K562 (cell line): ENCODE measurements around the gene PRRT1. TPM values are rescaled to one million over a fixed set of nuclear protein-coding genes. Genes with fewer than 3 reads are reported as not detected.
A peak's percentile ranks its signal among the peaks of the same experiment; 100 is the strongest.

Experiments
- ATF7 ChIP-seq: fragments of 450-650 bp; IDR thresholded peaks from 2 replicates; pipeline ENCODE4 v1.7.1; 2014; ENCODE audit warnings: mild to moderate bottlenecking, moderate library complexity
- CBX3 ChIP-seq, 2 experiments: IDR thresholded peaks; 1 replicate in 1 of 2; 2 replicates in 1 of 2; pipeline ENCODE4 v1.6.1; 2012; ENCODE audit warnings: inconsistent platforms in 2 of 2, low read length in 2 of 2, borderline replicate concordance in 1 of 2, control low read depth in 1 of 2
- CREB5 ChIP-seq: fragments of 250-450 bp; sonication (Bioruptor Pico); IDR thresholded peaks from 2 replicates; pipeline ENCODE4 v1.5.0; 2020; ENCODE audit warnings: mild to moderate bottlenecking
- CREM ChIP-seq: IDR thresholded peaks from 2 replicates; pipeline ENCODE4 v1.6.1; 2014; ENCODE audit warnings: antibody characterized with exemption, low read depth
- CXXC5 ChIP-seq: fragments of 250-450 bp; sonication (Bioruptor Pico); IDR thresholded peaks from 2 replicates; pipeline ENCODE4 v1.8.0; 2022; ENCODE audit warnings: inconsistent platforms, mild to moderate bottlenecking, moderate library complexity
- DACH1 ChIP-seq: fragments of 450-650 bp; IDR thresholded peaks from 2 replicates; pipeline ENCODE4 v1.6.1; 2018; ENCODE audit not compliant: partially characterized antibody
- DIDO1 ChIP-seq: fragments of 450-650 bp; IDR thresholded peaks from 2 replicates; pipeline ENCODE4 v1.6.1; 2016; ENCODE audit warnings: low read depth, missing biosample characterization, missing genetic modification characterization
- E4F1 ChIP-seq: fragments of 250-450 bp; sonication (Bioruptor Pico); IDR thresholded peaks from 2 replicates; pipeline ENCODE4 v1.5.0; 2021; ENCODE audit warnings: mild to moderate bottlenecking, borderline replicate concordance
- ELF4 ChIP-seq: fragments of 450-650 bp; formaldehyde crosslinking; IDR thresholded peaks from 2 replicates; pipeline ENCODE4 v1.4.0; 2022; ENCODE audit warnings: missing genetic modification characterization
- KDM5B ChIP-seq: fragments of 200-600 bp; sonication (generic); IDR thresholded peaks from 2 replicates; pipeline ENCODE4 v1.6.1; 2012; ENCODE audit warnings: low read depth, mild to moderate bottlenecking, moderate library complexity, low read length, control low read depth, inconsistent platforms; ENCODE audit not compliant: insufficient replicate concordance
- KLF6 ChIP-seq: fragments of 250-450 bp; sonication (Bioruptor Pico); IDR thresholded peaks from 2 replicates; pipeline ENCODE4 v1.4.0; 2020; ENCODE audit warnings: mild to moderate bottlenecking, moderate library complexity, borderline replicate concordance
- MCM3 ChIP-seq: fragments of 450-650 bp; IDR thresholded peaks from 2 replicates; pipeline ENCODE4 v1.6.1; 2016
- MTA1 ChIP-seq: fragments of 450-650 bp; IDR thresholded peaks from 2 replicates; pipeline ENCODE4 v1.6.1; 2017; ENCODE audit warnings: borderline replicate concordance
- NCOR1 ChIP-seq: fragments of 450-650 bp; IDR thresholded peaks from 2 replicates; pipeline ENCODE4 v1.6.1; 2016; ENCODE audit warnings: mild to moderate bottlenecking, moderate library complexity
- NR2F6 ChIP-seq: fragments of 450-650 bp; formaldehyde crosslinking; IDR thresholded peaks from 2 replicates; pipeline ENCODE4 v1.4.0; 2020; ENCODE audit warnings: mild to moderate bottlenecking
- POLR2AphosphoS2 ChIP-seq: IDR thresholded peaks from 2 replicates; pipeline ENCODE4 v1.6.1; 2012; ENCODE audit warnings: low read length, improper control_type of control experiment
- POLR2G ChIP-seq: fragments of 200-400 bp; formaldehyde crosslinking; IDR thresholded peaks from 2 replicates; pipeline ENCODE4 v1.6.1; 2017; ENCODE audit warnings: low read depth, mild to moderate bottlenecking, antibody characterized with exemption, low read length, moderate library complexity
- POLR2H ChIP-seq: IDR thresholded peaks from 2 replicates; pipeline ENCODE4 v1.6.1; 2016; ENCODE audit warnings: missing genetic modification characterization, low read depth, mild to moderate bottlenecking, control low read depth, missing compliant biosample characterization, moderate library complexity
- RBM22 ChIP-seq: fragments of 200-400 bp; formaldehyde crosslinking; IDR thresholded peaks from 2 replicates; pipeline ENCODE4 v1.6.1; 2018; ENCODE audit warnings: low read length, low read depth; ENCODE audit not compliant: poor library complexity, severe bottlenecking
- SAP30 ChIP-seq: fragments of 200-600 bp; sonication (generic); IDR thresholded peaks from 2 replicates; pipeline ENCODE4 v1.6.1; 2012; ENCODE audit warnings: borderline replicate concordance, low read depth, mild to moderate bottlenecking, moderate library complexity, low read length, control low read depth, inconsistent platforms; ENCODE audit not compliant: insufficient read depth, poor library complexity, severe bottlenecking
- SMAD1 ChIP-seq: fragments of 150-350 bp; IDR thresholded peaks from 2 replicates; pipeline ENCODE4 v1.6.1; 2014; ENCODE audit warnings: low read length, low read depth; ENCODE audit not compliant: partially characterized antibody
- TCF7 ChIP-seq: sonication (generic); IDR thresholded peaks from 2 replicates; pipeline ENCODE4 v1.6.1; 2016; ENCODE audit warnings: antibody characterized with exemption, borderline replicate concordance
- YY1 ChIP-seq, 3 experiments: IDR thresholded peaks; 2 replicates each; pipeline ENCODE4 v1.6.1; 2011; ENCODE audit warnings: low read length in 2 of 3, mild to moderate bottlenecking in 2 of 3, moderate library complexity in 2 of 3, borderline replicate concordance in 1 of 3, control low read depth in 1 of 3, low read depth in 1 of 3; ENCODE audit not compliant: insufficient read depth in 3 of 3, insufficient replicate concordance in 2 of 3, control insufficient read depth in 1 of 3, insufficient read length in 1 of 3; ENCODE audit errors: extremely low read depth in 1 of 3
- ZNF347 ChIP-seq: fragments of 450-650 bp; formaldehyde crosslinking; IDR thresholded peaks from 2 replicates; pipeline ENCODE4 v1.4.0; 2020; ENCODE audit warnings: low read depth, mild to moderate bottlenecking, moderate library complexity
- polyA plus RNA-seq, 8 experiments: library from polyadenylated mRNA; depleted of rRNA in 4 of 8; stranded (reverse) in 5 of 8; unstranded in 3 of 8; fragments of >200 nt; fragmentation: Nextera tagmentation in 2 of 8; fragmentation: Illumina TruSeq in 1 of 8; extraction: Ambion mirVana in 2 of 8; extraction: Trizol in 1 of 8; gene quantifications; 2 replicates each; pipeline versions ENCODE4 v1.2.1 to v1.2.3, GENCODE V29; 2011 to 2014; ENCODE audit warnings: inconsistent platforms in 1 of 8, missing spikeins in 1 of 8
- total RNA-seq, 7 experiments: library from RNA; depleted of rRNA in 6 of 7; stranded (reverse); fragments of >200 nt in 6 of 7; fragmentation: Illumina TruSeq in 2 of 7; extraction: Trizol in 2 of 7; gene quantifications; 2 replicates each; pipeline versions ENCODE4 v1.2.1 to v1.2.3, GENCODE V29; 2011 to 2021; ENCODE audit warnings: low replicate concordance in 1 of 7

Gene PRRT1
- total and polyA plus RNA-seq, 9 of the 15 experiments (the other 6 are each of a cell fraction or from before 2014, with no cell fraction given), result 0.14 to 3.5 (median 0.41) TPM

DNA sequence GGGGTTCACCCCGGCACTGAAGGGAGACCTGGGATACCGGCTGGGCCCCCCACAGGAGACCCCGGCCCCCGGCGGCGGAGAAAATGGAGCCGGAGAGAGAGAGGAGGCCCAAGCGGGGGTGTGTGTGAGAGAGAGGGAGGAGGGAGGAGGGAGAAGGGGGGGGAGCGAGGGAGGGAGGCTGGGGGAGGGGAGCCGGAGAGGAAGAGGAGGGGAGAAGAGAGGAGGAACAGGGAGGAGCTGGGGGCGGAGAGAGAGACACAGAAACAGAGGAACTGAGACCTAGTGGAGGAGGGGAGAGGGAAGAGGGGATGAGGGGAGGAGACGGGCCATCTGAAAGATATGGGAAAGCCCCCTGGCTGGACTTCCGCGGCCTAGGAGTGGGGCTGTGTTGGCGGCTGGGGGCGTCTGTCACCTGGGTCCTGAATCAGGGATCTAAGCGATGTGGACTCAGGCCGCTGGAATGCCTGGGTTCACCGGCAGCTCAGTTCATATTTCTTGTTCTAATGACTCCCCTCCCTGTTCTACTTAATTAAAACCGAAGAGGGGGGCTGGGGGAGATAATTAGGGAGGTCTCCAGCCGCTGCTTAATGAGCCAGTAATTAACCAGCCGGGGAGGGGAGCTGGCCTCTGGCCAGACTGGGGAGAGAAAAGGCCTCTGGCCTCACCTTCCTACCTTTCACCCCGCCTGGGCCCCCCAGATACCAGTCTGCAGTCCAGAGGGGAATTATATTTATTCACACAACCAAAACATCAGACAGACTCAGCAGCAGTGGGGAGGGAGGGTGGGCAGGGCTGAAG is 38.5 kb upstream of the PRRT1 start, which contains the start of gene PBX2 (continued):
- TF ChIP-seq KDM5B, result peak; percentile 14
- TF ChIP-seq CXXC5, result peak; percentile 27; the same call in 1 of the 2 replicates
- TF ChIP-seq KLF6, result 0 out of 2 replicates have a peak, but pooled peaks have one; percentile 16
- TF ChIP-seq NCOR1, result peak; percentile 64
- TF ChIP-seq MCM3, result no peak
- peak; percentile 48 for TF ChIP-seq CREM
- peak in 1 of 3 experiments; percentile 38 for TF ChIP-seq YY1 (IDR thresholded peaks at IDR 0.05; ENCODE audit: borderline replicate concordance in 1 of 3, control insufficient read depth in 1 of 3, extremely low read depth in 1 of 3, insufficient read depth in 3 of 3, insufficient read length in 1 of 3, insufficient replicate concordance in 2 of 3, low read depth in 1 of 3, low read length in 2 of 3)
- peak; percentile 12 for TF ChIP-seq SAP30
- 0 out of 2 replicates have a peak, but pooled peaks have one; percentile 69 for TF ChIP-seq NR2F6 (CRISPR knock-in tag)
- no peak for TF ChIP-seq E4F1
- no peak for TF ChIP-seq CREB5 (CRISPR knock-in tag)
- TF ChIP-seq ELF4, result peak; percentile 97
- peak; percentile 52; the same call in 1 of the 2 replicates for TF ChIP-seq POLR2G
- peak; percentile 67 for TF ChIP-seq SMAD1
- TF ChIP-seq DIDO1 (tag), result no peak
- peak in 1 of 2 experiments; percentile 22; a peak in 1 of 3 replicates for TF ChIP-seq CBX3 (IDR thresholded peaks at IDR 0.05; ENCODE audit: borderline replicate concordance in 1 of 2, low read length in 2 of 2)
- TF ChIP-seq POLR2AphosphoS2, result peak; percentile 74; the same call in 1 of the 2 replicates
- peak; percentile 87 for TF ChIP-seq DACH1
- no peak for TF ChIP-seq POLR2H (tag)
- TF ChIP-seq RBM22, result no peak
- peak; percentile 30; the same call in 1 of the 2 replicates for TF ChIP-seq ATF7
- no peak for TF ChIP-seq TCF7
- TF ChIP-seq MTA1, result peak; percentile 94
- TF ChIP-seq ZNF347 (CRISPR knock-in tag), result no peak
